ENCODE measurements around the gene FIZ1.

The FIZ1 gene

GRCh38 chr19:55624109-55625003 lies 25.0 kb upstream of the FIZ1 start, which contains the start of gene ZNF784:
Gene ZNF784, minus strand, starts transcription at chr19:55624566. Its CDS starts 5 bp downstream, at chr19:55624561.
- TF ChIP-seq CTCF (IDR thresholded peaks at IDR 0.05; ENCODE audit: low read depth, low read length), result no peak
- H3K4me3 ChIP-seq (ENCODE audit: low read depth, low read length), result peak within 1 kb of the TSS; percentile 70
- DNase-seq (ENCODE audit: low read depth, low spot score), result peak; percentile 92
- in situ Hi-C loops (cut with HindIII; ENCODE audit: low sequenced_read_pairs), result no loop called here

GRCh38 chr19:55623561-55623960 lies 24.2 kb upstream of the FIZ1 start:
- in situ Hi-C loops (cut with HindIII; ENCODE audit: low sequenced_read_pairs), result no loop called here
- no peak for TF ChIP-seq CTCF (IDR thresholded peaks at IDR 0.05; ENCODE audit: low read depth, low read length)
- no peak for DNase-seq (ENCODE audit: low read depth, low spot score)
- peak overlapping the region; percentile 19 for H3K4me3 ChIP-seq (ENCODE audit: low read depth, low read length)

GRCh38 chr19:55623130-55623529 lies 23.8 kb upstream of the FIZ1 start:
- in situ Hi-C loops (cut with HindIII; ENCODE audit: low sequenced_read_pairs), result no loop called here
- DNase-seq (ENCODE audit: low read depth, low spot score), result no peak
- no peak overlapping the region for H3K4me3 ChIP-seq (ENCODE audit: low read depth, low read length)
- TF ChIP-seq CTCF (IDR thresholded peaks at IDR 0.05; ENCODE audit: low read depth, low read length), result no peak

GRCh38 chr19:55622242-55622969 lies 23.1 kb upstream of the FIZ1 start:
- in situ Hi-C loops (cut with HindIII; ENCODE audit: low sequenced_read_pairs), result no loop called here
- no peak overlapping the region for H3K4me3 ChIP-seq (ENCODE audit: low read depth, low read length)

GRCh38 chr19:55621673-55622231 lies 22.4 kb upstream of the FIZ1 start:
- TF ChIP-seq CTCF (IDR thresholded peaks at IDR 0.05; ENCODE audit: low read depth, low read length), result no peak
- no peak overlapping the region for H3K4me3 ChIP-seq (ENCODE audit: low read depth, low read length)
- DNase-seq (ENCODE audit: low read depth, low spot score), result no peak
- in situ Hi-C loops (cut with HindIII; ENCODE audit: low sequenced_read_pairs), result no loop called here

More at GRCh38 chr19:55622242-55622969, 23.1 kb upstream of the FIZ1 start:
- DNase-seq (ENCODE audit: low read depth, low spot score), result no peak
- TF ChIP-seq CTCF (IDR thresholded peaks at IDR 0.05; ENCODE audit: low read depth, low read length), result no peak

GRCh38 chr19:55621205-55621672 lies 21.9 kb upstream of the FIZ1 start:
- DNase-seq (ENCODE audit: low read depth, low spot score), result no peak

More at GRCh38 chr19:55621205-55621672, 21.9 kb upstream of the FIZ1 start:
- no peak overlapping the region for H3K4me3 ChIP-seq (ENCODE audit: low read depth, low read length)
- no peak for TF ChIP-seq CTCF (IDR thresholded peaks at IDR 0.05; ENCODE audit: low read depth, low read length)
- in situ Hi-C loops (cut with HindIII; ENCODE audit: low sequenced_read_pairs), result no loop called here
